OCI-LY3 (cell line): Measurements from ENCODE around the gene RFTN1.

ENCODE experiments used
- H2AFZ ChIP-seq: fragments of 200-600, 300-600 bp; shearing (Covaris generic); 2 replicates; pipeline ENCODE4 v1.6.0; 2014; ENCODE audit warnings: antibody characterized with exemption, low read depth, low read length
- H3K27ac ChIP-seq: fragments of 200-600, 300-600 bp; sonication (generic); 2 replicates; pipeline ENCODE4 v1.5.1; 2014; ENCODE audit warnings: mild to moderate bottlenecking, low read length, moderate library complexity, mixed read lengths
- H3K27me3 ChIP-seq: fragments of 200-600, 300-600 bp; sonication (generic); 2 replicates; pipeline ENCODE4 v1.6.1; 2014; ENCODE audit warnings: low read depth, low read length, mixed read lengths
- H3K36me3 ChIP-seq: fragments of 200-600, 300-600 bp; sonication (generic); replicated peaks from 2 replicates; pipeline ENCODE3; 2014; ENCODE audit warnings: low read depth, low read length, mixed read lengths
- H3K4me1 ChIP-seq: fragments of 300-600, 200-600 bp; sonication (generic); 2 replicates; pipeline ENCODE4 v1.6.1; 2014; ENCODE audit warnings: low read length, mixed read lengths
- H3K4me2 ChIP-seq: fragments of 200-600, 300-600 bp; sonication (generic); 2 replicates; pipeline ENCODE4 v1.6.1; 2014; ENCODE audit warnings: low read length, mixed read lengths
- H3K4me3 ChIP-seq: fragments of 300-600, 200-600 bp; sonication (generic); 2 replicates; pipeline ENCODE4 v1.5.1; 2014; ENCODE audit warnings: antibody characterized with exemption, mild to moderate bottlenecking, low read length, moderate library complexity
- H3K79me2 ChIP-seq: fragments of 300-600, 200-600 bp; shearing (Covaris generic); 2 replicates; pipeline ENCODE4 v1.6.1; 2014; ENCODE audit warnings: mild to moderate bottlenecking, low read length, mixed read lengths
- H3K9ac ChIP-seq: fragments of 300-600, 200-600 bp; shearing (Covaris generic); 2 replicates; pipeline ENCODE4 v1.6.0; 2014; ENCODE audit warnings: mild to moderate bottlenecking, low read length, moderate library complexity
- H3K9me3 ChIP-seq: fragments of 200-600, 300-600 bp; shearing (Covaris generic); 2 replicates; pipeline ENCODE4 v1.6.1; 2014; ENCODE audit warnings: low read length, mixed read lengths; ENCODE audit not compliant: insufficient read depth
- H4K20me1 ChIP-seq: fragments of 200-600, 300-600 bp; sonication (generic); 2 replicates; pipeline ENCODE4 v1.6.1; 2016; ENCODE audit warnings: low read length, mixed read lengths; ENCODE audit not compliant: insufficient read depth
- EZH2phosphoT487 ChIP-seq: fragments of 200-600 bp; shearing (Covaris generic); IDR thresholded peaks from 2 replicates; pipeline ENCODE4 v1.6.1; 2018; ENCODE audit warnings: antibody characterized with exemption, mixed run types, low read depth
- TF ChIP-seq, protein P1 (sequence below): fragments of 200-600, 300-600 bp; sonication (generic); IDR thresholded peaks from 2 replicates; pipeline ENCODE4 v1.5.1; 2014; ENCODE audit warnings: antibody characterized with exemption, low read length, low read depth

Gene RFTN1

DNA sequence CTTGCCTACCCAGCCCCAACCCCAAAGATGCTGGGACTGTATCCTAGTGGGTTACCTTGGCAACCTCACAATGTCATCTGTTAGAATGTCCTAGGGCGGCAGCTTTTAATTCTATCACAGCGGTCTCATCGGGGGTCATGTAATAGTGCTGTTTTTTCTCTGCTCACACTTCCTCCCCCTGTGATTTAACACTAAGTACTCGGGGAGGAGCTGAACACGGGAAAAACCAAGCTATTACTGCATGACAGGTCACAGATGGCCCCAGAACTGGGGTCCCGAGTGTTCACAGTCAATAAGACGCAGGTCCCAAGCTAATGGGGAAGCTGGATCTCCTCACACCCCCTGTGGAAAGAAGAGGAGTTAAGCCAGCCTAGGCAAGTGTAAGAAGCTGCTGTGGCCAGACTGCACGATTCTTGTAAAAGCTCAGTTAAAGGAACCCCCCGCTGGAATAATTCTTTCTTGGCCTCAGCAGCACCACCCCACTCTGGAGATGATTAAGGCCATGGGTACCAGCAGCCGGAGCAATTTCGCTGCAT is 2.5 kb upstream of the RFTN1 start:
- Histone ChIP-seq H3K27me3 (no peaks in the 10 kb centered on the region), H4K20me1 (peaks cover 5% of the 10 kb centered on the region; the same call in 1 of the 2 replicates), H3K4me3 (peak overlapping the region; percentile 88), H3K4me2 (peak overlapping the region; percentile 94), H3K27ac (peak overlapping the region; percentile 95), H3K36me3 (peaks cover 17% of the 10 kb centered on the region), H3K79me2 (peaks cover 46% of the 10 kb centered on the region), H2AFZ (no peak overlapping the region), H3K9me3 (peaks cover 11% of the 10 kb centered on the region), H3K4me1 (peaks cover 79% of the 10 kb centered on the region), H3K9ac (peak overlapping the region; percentile 97)
- TF ChIP-seq EZH2phosphoT487, result no peak
- TF ChIP-seq, protein P1, sequence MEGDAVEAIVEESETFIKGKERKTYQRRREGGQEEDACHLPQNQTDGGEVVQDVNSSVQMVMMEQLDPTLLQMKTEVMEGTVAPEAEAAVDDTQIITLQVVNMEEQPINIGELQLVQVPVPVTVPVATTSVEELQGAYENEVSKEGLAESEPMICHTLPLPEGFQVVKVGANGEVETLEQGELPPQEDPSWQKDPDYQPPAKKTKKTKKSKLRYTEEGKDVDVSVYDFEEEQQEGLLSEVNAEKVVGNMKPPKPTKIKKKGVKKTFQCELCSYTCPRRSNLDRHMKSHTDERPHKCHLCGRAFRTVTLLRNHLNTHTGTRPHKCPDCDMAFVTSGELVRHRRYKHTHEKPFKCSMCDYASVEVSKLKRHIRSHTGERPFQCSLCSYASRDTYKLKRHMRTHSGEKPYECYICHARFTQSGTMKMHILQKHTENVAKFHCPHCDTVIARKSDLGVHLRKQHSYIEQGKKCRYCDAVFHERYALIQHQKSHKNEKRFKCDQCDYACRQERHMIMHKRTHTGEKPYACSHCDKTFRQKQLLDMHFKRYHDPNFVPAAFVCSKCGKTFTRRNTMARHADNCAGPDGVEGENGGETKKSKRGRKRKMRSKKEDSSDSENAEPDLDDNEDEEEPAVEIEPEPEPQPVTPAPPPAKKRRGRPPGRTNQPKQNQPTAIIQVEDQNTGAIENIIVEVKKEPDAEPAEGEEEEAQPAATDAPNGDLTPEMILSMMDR, result no peak

DNA sequence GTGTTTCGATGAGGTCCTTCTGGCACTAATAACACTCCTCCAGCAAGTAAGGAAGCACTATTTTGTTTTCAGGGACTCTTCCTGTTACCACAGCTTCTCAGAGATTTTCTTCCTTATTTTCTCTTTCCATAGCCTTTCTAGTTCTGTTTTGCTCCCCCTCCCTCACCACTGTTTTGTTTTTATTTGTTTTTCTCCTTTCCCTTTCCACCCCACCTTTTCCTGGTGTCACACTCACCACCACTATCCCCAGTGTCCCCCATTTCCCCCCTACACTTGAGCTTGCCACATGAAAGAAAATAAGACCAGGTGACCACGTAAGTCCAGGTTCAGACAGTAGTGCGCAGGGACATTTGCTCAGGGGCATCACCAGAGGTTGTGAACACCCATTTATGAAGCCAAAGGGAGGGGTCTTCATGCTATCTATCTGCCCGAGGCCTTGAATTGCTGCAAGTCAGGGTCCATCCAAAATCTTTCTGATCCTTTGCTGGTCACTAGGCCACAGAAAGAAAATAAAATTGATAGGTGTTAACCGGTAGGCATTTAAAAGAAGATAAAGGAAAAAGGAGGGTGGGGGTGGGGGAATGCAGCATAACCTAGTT is 1.4 kb upstream of the RFTN1 start:
- TF ChIP-seq EZH2phosphoT487, result no peak
- TF ChIP-seq, protein P1, result no peak
- Histone ChIP-seq H2AFZ (no peak overlapping the region), H3K9me3 (peaks cover 11% of the 10 kb centered on the region), H3K9ac (peak overlapping the region; percentile 97), H3K4me3 (peak overlapping the region; percentile 88), H3K79me2 (peaks cover 57% of the 10 kb centered on the region), H3K27me3 (no peaks in the 10 kb centered on the region), H3K4me2 (peak overlapping the region; percentile 94), H3K27ac (peak overlapping the region; percentile 95), H4K20me1 (peaks cover 12% of the 10 kb centered on the region), H3K4me1 (peaks cover 80% of the 10 kb centered on the region), H3K36me3 (peaks cover 17% of the 10 kb centered on the region)

DNA sequence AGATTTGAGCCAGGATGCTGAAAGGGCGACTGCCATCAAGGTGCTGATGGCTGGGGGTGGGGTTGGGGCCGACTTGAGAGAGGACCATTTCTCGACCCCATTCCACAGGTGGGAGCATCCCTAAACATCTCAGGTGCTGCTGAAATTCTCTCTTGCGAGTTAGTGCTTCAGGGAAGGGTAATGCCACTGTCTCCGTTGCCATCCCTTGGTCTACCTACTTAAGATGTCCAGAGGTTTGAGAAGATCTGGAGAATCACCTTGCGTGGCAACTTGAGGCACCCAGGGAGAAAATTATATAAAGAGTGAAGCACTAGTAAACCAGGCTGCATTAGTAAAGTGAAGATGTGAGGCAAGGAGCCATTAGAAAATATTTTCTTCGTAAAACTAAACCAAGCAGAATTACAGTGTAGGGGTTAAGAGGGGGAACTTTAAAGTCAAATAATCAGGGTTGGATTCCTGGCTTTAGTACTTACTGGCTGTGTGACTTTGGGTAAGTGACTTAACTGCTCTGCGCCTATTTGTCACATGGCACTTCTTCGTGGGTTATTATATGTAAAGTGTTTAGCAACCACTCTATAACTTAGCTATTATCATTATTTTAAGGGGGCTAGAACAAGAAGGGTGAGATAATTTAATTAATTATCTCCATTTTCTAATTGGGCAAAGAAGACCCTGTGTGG is 662 bp upstream of the RFTN1 start:
- peak overlapping the region; percentile 95 for H3K27ac ChIP-seq
- H3K4me1 ChIP-seq, result peaks cover 80% of the 10 kb centered on the region
- no peaks in the 10 kb centered on the region for H3K27me3 ChIP-seq
- peak overlapping the region; percentile 94 for H3K4me2 ChIP-seq
- H3K4me3 ChIP-seq, result peak overlapping the region; percentile 88
- H3K36me3 ChIP-seq, result peaks cover 17% of the 10 kb centered on the region
- H3K9ac ChIP-seq, result peak overlapping the region; percentile 97
- peaks cover 11% of the 10 kb centered on the region for H3K9me3 ChIP-seq
- peaks cover 64% of the 10 kb centered on the region for H3K79me2 ChIP-seq
- H2AFZ ChIP-seq, result no peak overlapping the region; the same call in 1 of the 2 replicates
- peaks cover 18% of the 10 kb centered on the region for H4K20me1 ChIP-seq
- TF ChIP-seq EZH2phosphoT487, result no peak
- TF ChIP-seq, protein P1, result no peak

DNA sequence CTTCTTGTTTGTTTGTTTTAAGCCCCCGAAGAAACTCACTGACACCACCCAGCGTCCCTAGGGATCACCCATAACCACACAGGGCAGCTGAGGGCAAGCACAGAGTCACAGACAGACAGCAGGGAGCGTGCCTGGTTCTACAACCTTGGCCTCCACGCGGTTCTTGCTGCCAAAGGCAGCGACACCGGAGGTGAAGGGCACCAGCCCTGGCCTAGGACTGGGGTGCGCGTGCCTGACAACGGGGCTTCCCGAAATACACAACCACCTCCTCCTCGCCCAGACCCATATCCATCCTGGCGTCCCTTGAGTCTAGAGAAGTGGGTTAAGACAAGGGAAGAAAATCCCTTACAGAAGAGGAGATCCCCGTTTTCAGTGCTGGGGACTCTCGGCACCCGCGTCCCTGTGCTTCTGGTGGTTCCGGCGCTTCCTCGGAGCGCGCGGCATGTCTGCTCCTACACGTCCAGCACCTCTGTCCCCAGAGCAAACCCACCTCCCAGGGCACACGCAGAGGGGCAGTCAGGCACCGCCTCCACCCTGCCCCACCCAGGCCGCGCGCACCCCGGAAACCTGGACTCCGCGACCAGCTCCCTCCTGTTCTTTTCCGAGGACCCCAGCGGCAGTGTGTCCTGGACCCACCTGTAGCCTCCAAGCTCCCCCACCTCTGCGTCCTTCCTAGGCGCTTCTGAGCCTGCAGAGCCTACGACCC is 911 bp downstream of the RFTN1 start:
- Histone ChIP-seq H2AFZ (no peak overlapping the region), H3K27ac (peak overlapping the region; percentile 95), H3K4me3 (peak overlapping the region; percentile 88), H3K27me3 (no peaks in the 10 kb centered on the region), H3K9ac (peak overlapping the region; percentile 97), H4K20me1 (peaks cover 33% of the 10 kb centered on the region), H3K36me3 (peaks cover 11% of the 10 kb centered on the region), H3K79me2 (peaks cover 80% of the 10 kb centered on the region), H3K4me1 (peaks cover 80% of the 10 kb centered on the region), H3K9me3 (no peaks in the 10 kb centered on the region), H3K4me2 (peak overlapping the region; percentile 87)
- no peak for TF ChIP-seq EZH2phosphoT487
- TF ChIP-seq, protein P1, result peak; percentile 40
